Spinal cord (tissue), 10 donors: ENCODE data around the gene CYP1B1. TPM values are rescaled to one million over a fixed set of nuclear protein-coding genes. Genes with fewer than 3 reads are reported as not detected.

Experiments used
- DNase-seq, 6 donors: peaks; one replicate each; pipeline versions ENCODE4 v3.0.0 to v3.0.0-alpha.2; 2013 to 2015; ENCODE audit warnings: low spot score in 6 of 6, low read depth in 4 of 6
- H3K27ac ChIP-seq: one replicate; pipeline ENCODE4 v1.5.1; 2013; ENCODE audit warnings: low read depth, low read length, control low read depth
- H3K27me3 ChIP-seq: one replicate; pipeline ENCODE4 v1.6.1; 2013; ENCODE audit warnings: low read length; ENCODE audit not compliant: control insufficient read depth, insufficient read depth
- H3K36me3 ChIP-seq: one replicate; pipeline ENCODE4 v1.6.1; 2013; ENCODE audit warnings: low read length; ENCODE audit not compliant: control insufficient read depth, insufficient read depth
- H3K4me1 ChIP-seq: one replicate; pipeline ENCODE4 v1.6.1; 2013; ENCODE audit warnings: low read length; ENCODE audit not compliant: control insufficient read depth, insufficient read depth
- H3K4me3 ChIP-seq: one replicate; pipeline ENCODE4 v1.5.1; 2013; ENCODE audit warnings: low read depth, low read length, control low read depth
- H3K9me3 ChIP-seq: one replicate; pipeline ENCODE4 v1.6.1; 2013; ENCODE audit warnings: low read length; ENCODE audit not compliant: control insufficient read depth, insufficient read depth
- WGBS: methylation state at CpG from one replicate; pipeline ENCODE4 v1.1.5; 2013; ENCODE audit warnings: missing lambda C conversion rate; ENCODE audit not compliant: insufficient coverage; 5-methylcytosine and 5-hydroxymethylcytosine counted together
- polyA plus RNA-seq, 2 donors: library from polyadenylated mRNA; unstranded; fragments of 120-200 nt; gene quantifications; one replicate each; pipeline ENCODE4 v1.2.1, GENCODE V29; 2013; ENCODE audit not compliant: insufficient read length in 2 of 2
- total RNA-seq, 2 donors: library from RNA; depleted of rRNA in 1 of 2; stranded (reverse); fragments of 120-200 nt in 1 of 2; fragments of >200 nt in 1 of 2; gene quantifications; one replicate each; pipeline versions ENCODE4 v1.2.3 to v1.2.4, GENCODE V29; 2013 to 2014
- donor health status: healthy.

CYP1B1 gene
- total and polyA plus RNA-seq, 4 donors, result 29.8 to 105 (median 67.2) TPM

GRCh38 chr2:38066421-38067115 is 9.4 kb downstream of the CYP1B1 start:
- no peaks in the 10 kb centered on the region for H3K9me3 ChIP-seq
- no peaks in the 10 kb centered on the region for H3K4me1 ChIP-seq
- H3K27me3 ChIP-seq, result no peaks in the 10 kb centered on the region
- no peak overlapping the region for H3K4me3 ChIP-seq
- no CpG with 5 or more reads among the region's 6 CpGs for WGBS
- no peaks in the 10 kb centered on the region for H3K36me3 ChIP-seq
- peak in 1 of 6 donors; percentile 50 for DNase-seq
- peak overlapping the region; percentile 41 for H3K27ac ChIP-seq

GRCh38 chr2:38065502-38066135 is 10.3 kb downstream of the CYP1B1 start:
- Histone ChIP-seq H3K27me3 (no peaks in the 10 kb centered on the region), H3K27ac (peak overlapping the region; percentile 36), H3K4me1 (no peaks in the 10 kb centered on the region), H3K4me3 (no peak overlapping the region), H3K36me3 (no peaks in the 10 kb centered on the region), H3K9me3 (no peaks in the 10 kb centered on the region)
- DNase-seq, result no peak
- WGBS, result 82% methylated on average over 4 of the region's 6 CpGs

- H3K36me3 ChIP-seq, result no peaks in the 10 kb centered on the region
- no peak overlapping the region for H3K27ac ChIP-seq
- 95% methylated on average over 2 of the region's 5 CpGs for WGBS
- no peaks in the 10 kb centered on the region for H3K9me3 ChIP-seq
- H3K4me1 ChIP-seq, result no peaks in the 10 kb centered on the region
- H3K27me3 ChIP-seq, result no peaks in the 10 kb centered on the region
- no peak overlapping the region for H3K4me3 ChIP-seq
- DNase-seq, result no peak
Observed at GRCh38 chr2:38064801-38065501, 11.0 kb downstream of the CYP1B1 start.

- H3K27ac ChIP-seq, result no peak overlapping the region
Observed at GRCh38 chr2:38060236-38061018, 15.5 kb downstream of the CYP1B1 start.

GRCh38 chr2:38057651-38058410 is 18.1 kb downstream of the CYP1B1 start:
- Histone ChIP-seq H3K36me3 (no peaks in the 10 kb centered on the region), H3K27me3 (no peaks in the 10 kb centered on the region), H3K27ac (no peak overlapping the region), H3K4me1 (no peaks in the 10 kb centered on the region), H3K9me3 (no peaks in the 10 kb centered on the region), H3K4me3 (no peak overlapping the region)
- no peak for DNase-seq
- WGBS, result 100% methylated on average over 2 of the region's 3 CpGs

More at GRCh38 chr2:38060236-38061018, 15.5 kb downstream of the CYP1B1 start:
- Histone ChIP-seq H3K4me1 (no peaks in the 10 kb centered on the region), H3K36me3 (no peaks in the 10 kb centered on the region), H3K4me3 (no peak overlapping the region), H3K27me3 (no peaks in the 10 kb centered on the region), H3K9me3 (no peaks in the 10 kb centered on the region)
- WGBS, result 93% methylated on average over 3 of the region's 5 CpGs
- DNase-seq, result no peak

GRCh38 chr2:38056216-38056615 is 19.7 kb downstream of the CYP1B1 start:
- H3K27me3 ChIP-seq, result no peaks in the 10 kb centered on the region
- no peaks in the 10 kb centered on the region for H3K4me1 ChIP-seq
- WGBS, result 90% methylated on average over 2 of the region's 3 CpGs
- DNase-seq, result no peak
- no peaks in the 10 kb centered on the region for H3K9me3 ChIP-seq
- H3K36me3 ChIP-seq, result no peaks in the 10 kb centered on the region
- H3K27ac ChIP-seq, result no peak overlapping the region
- no peak overlapping the region for H3K4me3 ChIP-seq

- Histone ChIP-seq H3K4me3 (no peak overlapping the region), H3K36me3 (no peaks in the 10 kb centered on the region), H3K27ac (no peak overlapping the region), H3K27me3 (no peaks in the 10 kb centered on the region), H3K4me1 (no peaks in the 10 kb centered on the region), H3K9me3 (no peaks in the 10 kb centered on the region)
- DNase-seq, result no peak
- 44% methylated on average over 2 of the region's 4 CpGs for WGBS
Observed at GRCh38 chr2:38045811-38046210, 30.1 kb downstream of the CYP1B1 start.

GRCh38 chr2:38039121-38039910 is 36.6 kb downstream of the CYP1B1 start:
- H3K4me3 ChIP-seq, result no peak overlapping the region
- H3K27ac ChIP-seq, result no peak overlapping the region
- DNase-seq, result peak in 1 of 6 donors; percentile 8
- no peaks in the 10 kb centered on the region for H3K36me3 ChIP-seq
- 50% methylated on average over 6 of the region's 9 CpGs for WGBS
- peaks cover 12% of the 10 kb centered on the region for H3K4me1 ChIP-seq
- no peaks in the 10 kb centered on the region for H3K9me3 ChIP-seq
- H3K27me3 ChIP-seq, result peaks cover 3% of the 10 kb centered on the region
